OCI-LY7 (cell line): ENCODE data around the gene ROR2. TPM values are rescaled to one million over a fixed set of nuclear protein-coding genes. Genes with fewer than 3 reads are reported as not detected.
A peak's percentile ranks its signal among the peaks of the same experiment; 100 is the strongest.

Source experiments
- BruUV-seq: library from RNA; stranded (reverse); fragments of 400-500 nt; replicated peaks from 2 replicates; lab custom pipeline; 2021; lab: Mats Ljungman, UMichigan
- CTCF ChIA-PET: fragments of 300-600 bp; sonication (Branson Sonifier 250); formaldehyde crosslinking; loops from one replicate; lab custom pipeline; 2022; ENCODE audit warnings: antibody characterized with exemption; ENCODE audit not compliant: unreplicated experiment; lab: Charles Lee
- POLR2A ChIA-PET: fragments of 300-600 bp; sonication (Branson Sonifier 250); formaldehyde crosslinking; loops from one replicate; lab custom pipeline; 2022; ENCODE audit warnings: antibody characterized with exemption; lab: Charles Lee
- DNase-seq: peaks from one replicate; pipeline ENCODE4 v3.0.0-alpha.2; 2015; ENCODE audit warnings: low spot score
- H2AFZ ChIP-seq: fragments of 200-600 bp; sonication (generic), shearing (Covaris generic); 2 replicates; pipeline ENCODE4 v1.6.1; 2014; ENCODE audit warnings: mild to moderate bottlenecking, antibody characterized with exemption, low read length, moderate library complexity
- H3K27ac ChIP-seq: fragments of 200-600 bp; sonication (generic); 2 replicates; pipeline ENCODE4 v1.5.1; 2014; ENCODE audit warnings: mixed run types, low read depth, mild to moderate bottlenecking, moderate library complexity, low read length, inconsistent platforms; ENCODE audit not compliant: poor library complexity, severe bottlenecking
- H3K36me3 ChIP-seq: fragments of 200-600 bp; sonication (generic); 2 replicates; pipeline ENCODE4 v1.6.1; 2014; ENCODE audit warnings: mild to moderate bottlenecking, antibody characterized with exemption, low read length, moderate library complexity, mixed read lengths; ENCODE audit not compliant: insufficient read depth
- H3K4me1 ChIP-seq: fragments of 200-600 bp; sonication (generic); 2 replicates; pipeline ENCODE4 v1.5.1; 2014; ENCODE audit warnings: mild to moderate bottlenecking, low read length; ENCODE audit not compliant: insufficient read depth, poor library complexity, severe bottlenecking
- H3K4me2 ChIP-seq: fragments of 200-600 bp; sonication (generic); 2 replicates; pipeline ENCODE4 v1.6.1; 2014; ENCODE audit warnings: mild to moderate bottlenecking, low read length
- H3K4me3 ChIP-seq: fragments of 200-600 bp; sonication (generic); 2 replicates; pipeline ENCODE4 v1.5.1; 2014; ENCODE audit warnings: mild to moderate bottlenecking, low read depth, low read length; ENCODE audit not compliant: poor library complexity, severe bottlenecking
- H3K79me2 ChIP-seq: fragments of 200-600 bp; sonication (generic); 2 replicates; pipeline ENCODE4 v1.6.1; 2016; ENCODE audit warnings: low read depth, mild to moderate bottlenecking, low read length, moderate library complexity, mixed read lengths; ENCODE audit not compliant: insufficient read depth
- H3K9me2 ChIP-seq: fragments of 200-600 bp; sonication (generic); 2 replicates; pipeline ENCODE4 v1.6.1; 2016; ENCODE audit warnings: mild to moderate bottlenecking, low read length, mixed read lengths; ENCODE audit not compliant: insufficient read depth
- H3K9me3 ChIP-seq: fragments of 200-600 bp; sonication (generic); 2 replicates; pipeline ENCODE4 v1.6.1; 2014; ENCODE audit warnings: mild to moderate bottlenecking, mixed run types, low read length, mixed read lengths
- H4K20me1 ChIP-seq: fragments of 200-600 bp; sonication (generic); 2 replicates; pipeline ENCODE4 v1.6.1; 2014; ENCODE audit warnings: mild to moderate bottlenecking, antibody characterized with exemption, low read length, moderate library complexity, mixed read lengths; ENCODE audit not compliant: insufficient read depth
- CTCF ChIP-seq: fragments of 200-600 bp; sonication (generic); conservative IDR thresholded peaks from 2 replicates; pipeline ENCODE4 v1.5.1; 2014; ENCODE audit warnings: mild to moderate bottlenecking, antibody characterized with exemption, low read length, moderate library complexity, mixed read lengths
- EZH2phosphoT487 ChIP-seq: fragments of 200-600 bp; sonication (generic); IDR thresholded peaks from 2 replicates; pipeline ENCODE4 v1.6.1; 2018; ENCODE audit warnings: low read depth, borderline replicate concordance, mild to moderate bottlenecking, mixed run types, antibody characterized with exemption, low read length, moderate library complexity, mixed read lengths
- intact Hi-C: fragments of 100-400 bp; cut with micrococcal nuclease; formaldehyde crosslinking; loops from one replicate; pipeline ENCODE4 v1.10.0; 2022; ENCODE audit not compliant: unreplicated experiment
- total RNA-seq, 2 experiments: library from RNA; depleted of rRNA in 1 of 2; stranded (reverse); fragments of >200 nt in 1 of 2; shearing (Covaris generic) in 1 of 2; gene quantifications; 2 replicates each; pipeline ENCODE4 v1.2.3, GENCODE V29; 2014 to 2022

ROR2 gene
- total RNA-seq, 2 experiments from 2014 or later: 0.10 to 0.19 TPM

GRCh38 chr9:91835632-91836031 lies 114.4 kb downstream of the ROR2 start:
- CTCF ChIA-PET: no interaction called here
- H4K20me1 ChIP-seq: no peaks in the 10 kb centered on the region
- TF ChIP-seq EZH2phosphoT487: no peak
- TF ChIP-seq CTCF: no peak
- H3K27ac ChIP-seq: no peak overlapping the region
- peak overlapping the region; percentile 51; the same call in 1 of the 2 replicates for H2AFZ ChIP-seq
- intact Hi-C loops: no loop called here
- no TSS peak for BruUV-seq
- H3K4me2 ChIP-seq: peak overlapping the region; percentile 6; the same call in 1 of the 2 replicates
- peaks cover 18% of the 10 kb centered on the region for H3K4me1 ChIP-seq
- POLR2A ChIA-PET: no interaction called here
- H3K36me3 ChIP-seq: no peaks in the 10 kb centered on the region
- H3K9me3 ChIP-seq: no peaks in the 10 kb centered on the region
- H3K9me2 ChIP-seq: no peaks in the 10 kb centered on the region
- no peaks in the 10 kb centered on the region for H3K79me2 ChIP-seq
- H3K4me3 ChIP-seq: no peak overlapping the region
- peak; percentile 46 for DNase-seq

GRCh38 chr9:91835216-91835615 lies 114.8 kb downstream of the ROR2 start:
- POLR2A ChIA-PET: no interaction called here
- no peaks in the 10 kb centered on the region for H3K79me2 ChIP-seq
- H3K27ac ChIP-seq: no peak overlapping the region
- CTCF ChIA-PET: no interaction called here
- intact Hi-C loops: no loop called here
- H3K4me1 ChIP-seq: peaks cover 18% of the 10 kb centered on the region
- H2AFZ ChIP-seq: no peak overlapping the region
- no peaks in the 10 kb centered on the region for H3K36me3 ChIP-seq
- no peaks in the 10 kb centered on the region for H3K9me3 ChIP-seq
- no peak overlapping the region for H3K4me3 ChIP-seq
- DNase-seq: no peak
- no peaks in the 10 kb centered on the region for H4K20me1 ChIP-seq
- H3K4me2 ChIP-seq: no peak overlapping the region
- no TSS peak for BruUV-seq
- H3K9me2 ChIP-seq: no peaks in the 10 kb centered on the region
- TF ChIP-seq CTCF: no peak
- TF ChIP-seq EZH2phosphoT487: no peak

GRCh38 chr9:91834740-91835139 lies 115.3 kb downstream of the ROR2 start:
- ChIA-PET CTCF (no interaction called here), POLR2A (no interaction called here)
- Histone ChIP-seq H3K27ac (no peak overlapping the region), H3K4me1 (peaks cover 18% of the 10 kb centered on the region), H3K9me2 (no peaks in the 10 kb centered on the region), H3K36me3 (no peaks in the 10 kb centered on the region), H3K79me2 (no peaks in the 10 kb centered on the region), H3K4me2 (no peak overlapping the region), H3K4me3 (no peak overlapping the region), H4K20me1 (no peaks in the 10 kb centered on the region), H2AFZ (no peak overlapping the region), H3K9me3 (no peaks in the 10 kb centered on the region)
- no peak for DNase-seq
- TF ChIP-seq EZH2phosphoT487 (no peak), CTCF (no peak)
- intact Hi-C loops: no loop called here
- no TSS peak for BruUV-seq
